Measurements from ENCODE around the gene KCNQ4. TPM values are rescaled to one million over a fixed set of nuclear protein-coding genes. Genes with fewer than 3 reads are reported as not detected.
A peak's percentile ranks its signal among the peaks of the same experiment; 100 is the strongest.

Gene KCNQ4
- total RNA-seq, 1 donor from 2014 or later, result 1.5 TPM

GRCh38 chr1:40740039-40740996 is 43.3 kb upstream of the KCNQ4 start:
- Histone ChIP-seq H3K27me3 (ENCODE audit: low read depth) (no peaks in the 10 kb centered on the region), H3K4me1 (peaks cover 97% of the 10 kb centered on the region), H3K9me3 (replicated peaks) (peaks cover 4% of the 10 kb centered on the region), H3K27ac (replicated peaks) (peak overlapping the region; percentile 16), H3K36me3 (peaks cover 48% of the 10 kb centered on the region), H3K4me3 (peak overlapping the region; percentile 8)
- DNase-seq, result no peak
- intact Hi-C loops (cut with micrococcal nuclease), result no loop called here
- TF ChIP-seq CTCF (IDR thresholded peaks at IDR 0.05; ENCODE audit: borderline replicate concordance), result no peak

GRCh38 chr1:40740997-40741736 is 42.4 kb upstream of the KCNQ4 start:
- no peak for DNase-seq
- Histone ChIP-seq H3K9me3 (replicated peaks) (no peaks in the 10 kb centered on the region), H3K36me3 (peaks cover 52% of the 10 kb centered on the region), H3K4me3 (no peak overlapping the region), H3K4me1 (peaks cover 97% of the 10 kb centered on the region), H3K27ac (replicated peaks) (peak overlapping the region; percentile 16), H3K27me3 (ENCODE audit: low read depth) (no peaks in the 10 kb centered on the region)
- intact Hi-C loops (cut with micrococcal nuclease), result no loop called here
- no peak for TF ChIP-seq CTCF (IDR thresholded peaks at IDR 0.05; ENCODE audit: borderline replicate concordance)

GRCh38 chr1:40742363-40743061 is 41.1 kb upstream of the KCNQ4 start:
- H3K27me3 ChIP-seq (ENCODE audit: low read depth), result no peaks in the 10 kb centered on the region
- H3K36me3 ChIP-seq, result peaks cover 52% of the 10 kb centered on the region
- intact Hi-C loops (cut with micrococcal nuclease), result no loop called here
- DNase-seq, result no peak
- no peaks in the 10 kb centered on the region for H3K9me3 ChIP-seq (replicated peaks)
- peak overlapping the region; percentile 39 for H3K27ac ChIP-seq (replicated peaks)
- no peak for TF ChIP-seq CTCF (IDR thresholded peaks at IDR 0.05; ENCODE audit: borderline replicate concordance)
- no peak overlapping the region for H3K4me3 ChIP-seq
- peaks cover 88% of the 10 kb centered on the region for H3K4me1 ChIP-seq

GRCh38 chr1:40743452-40743851 is 40.1 kb upstream of the KCNQ4 start:
- no peak overlapping the region for H3K4me3 ChIP-seq
- TF ChIP-seq CTCF (IDR thresholded peaks at IDR 0.05; ENCODE audit: borderline replicate concordance), result no peak
- no peaks in the 10 kb centered on the region for H3K27me3 ChIP-seq (ENCODE audit: low read depth)
- no peak for DNase-seq
- peaks cover 86% of the 10 kb centered on the region for H3K4me1 ChIP-seq
- peak overlapping the region; percentile 39 for H3K27ac ChIP-seq (replicated peaks)
- H3K9me3 ChIP-seq (replicated peaks), result no peaks in the 10 kb centered on the region
- H3K36me3 ChIP-seq, result peaks cover 61% of the 10 kb centered on the region
- intact Hi-C loops (cut with micrococcal nuclease), result no loop called here

- no peaks in the 10 kb centered on the region for H3K9me3 ChIP-seq (replicated peaks)
- DNase-seq, result no peak
- intact Hi-C loops (cut with micrococcal nuclease), result no loop called here
- peaks cover 61% of the 10 kb centered on the region for H3K36me3 ChIP-seq
- H3K27ac ChIP-seq (replicated peaks), result peak overlapping the region; percentile 39
- TF ChIP-seq CTCF (IDR thresholded peaks at IDR 0.05; ENCODE audit: borderline replicate concordance), result no peak
- H3K27me3 ChIP-seq (ENCODE audit: low read depth), result no peaks in the 10 kb centered on the region
- no peak overlapping the region for H3K4me3 ChIP-seq
- peaks cover 83% of the 10 kb centered on the region for H3K4me1 ChIP-seq
These were observed 39.7 kb upstream of the KCNQ4 start for GRCh38 chr1:40743860-40744259.
